GM18907 (cell line): ENCODE results near the gene LIMS3.
"Not testable (repeated sequence)": the region's sequence is repeated elsewhere in the genome, so short reads cannot be mapped to it uniquely, and the experiment has no call there.

ENCODE experiments used
- ATAC-seq: cut with Tn5 transposase; IDR thresholded peaks from one replicate; pipeline ENCODE4 v1.9.1; 2021; ENCODE audit warnings: mild to moderate bottlenecking, moderate library complexity; ENCODE audit not compliant: unreplicated experiment

Gene LIMS3

DNA sequence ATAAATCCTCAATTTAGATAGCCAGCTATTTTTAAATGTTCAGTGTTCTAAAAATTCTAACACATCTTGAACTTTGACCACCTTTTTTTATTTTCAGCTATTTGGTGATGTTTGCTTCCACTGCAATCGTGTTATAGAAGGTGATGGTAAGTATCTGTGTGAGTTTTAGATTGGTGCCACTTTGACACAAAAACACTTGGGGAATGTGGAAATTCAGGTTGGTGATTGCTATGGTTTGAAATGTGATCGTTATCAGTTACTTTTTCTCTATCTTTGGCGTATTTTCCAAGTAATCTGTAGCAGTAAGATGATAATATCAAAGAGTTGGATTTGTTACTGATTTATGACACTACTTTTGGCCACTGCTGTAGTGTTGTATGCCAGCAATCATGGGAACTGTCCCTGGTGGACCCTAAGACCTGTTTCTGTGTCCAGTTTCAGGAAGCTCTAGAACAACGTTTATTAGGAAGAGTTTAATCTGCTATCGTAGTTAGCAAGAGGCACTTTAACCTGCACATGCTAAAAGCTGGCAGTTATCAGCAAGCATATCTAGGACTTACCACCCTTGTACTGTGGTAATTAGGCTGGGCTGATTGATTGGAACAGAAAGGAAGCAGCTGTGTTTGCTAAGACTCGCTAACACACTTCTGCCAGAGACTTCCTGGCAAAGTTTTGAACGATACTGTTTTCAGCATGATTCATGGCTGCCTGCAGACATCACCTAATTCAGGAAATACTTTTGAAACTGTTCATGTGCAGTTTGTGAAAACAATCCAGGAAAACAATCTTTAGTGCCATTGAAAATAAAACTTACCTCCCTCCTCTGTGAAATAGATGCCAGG lies 23.3 kb downstream of the LIMS3 start:
- not testable (repeated sequence) for ATAC-seq

DNA sequence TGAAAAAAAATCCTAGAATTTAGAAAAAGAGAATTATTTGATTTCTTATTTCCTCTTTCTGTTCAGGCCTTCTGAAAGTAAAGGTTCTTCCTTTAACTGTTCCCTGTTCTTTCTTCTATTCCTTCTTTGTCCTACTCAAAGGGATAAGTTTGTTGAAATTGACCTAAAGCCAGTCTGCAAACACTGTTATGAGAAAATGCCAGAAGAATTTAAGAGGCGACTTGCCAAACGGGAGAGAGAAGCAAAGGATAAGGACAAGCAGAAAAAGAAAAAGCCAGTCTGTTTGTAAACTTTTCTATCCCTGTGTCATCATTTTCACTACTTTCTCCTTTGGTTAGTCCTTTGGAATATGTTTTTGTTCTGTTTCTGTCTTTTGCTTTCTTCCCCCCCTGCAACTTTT lies 26.0 kb downstream of the LIMS3 start:
- not testable (repeated sequence) for ATAC-seq

DNA sequence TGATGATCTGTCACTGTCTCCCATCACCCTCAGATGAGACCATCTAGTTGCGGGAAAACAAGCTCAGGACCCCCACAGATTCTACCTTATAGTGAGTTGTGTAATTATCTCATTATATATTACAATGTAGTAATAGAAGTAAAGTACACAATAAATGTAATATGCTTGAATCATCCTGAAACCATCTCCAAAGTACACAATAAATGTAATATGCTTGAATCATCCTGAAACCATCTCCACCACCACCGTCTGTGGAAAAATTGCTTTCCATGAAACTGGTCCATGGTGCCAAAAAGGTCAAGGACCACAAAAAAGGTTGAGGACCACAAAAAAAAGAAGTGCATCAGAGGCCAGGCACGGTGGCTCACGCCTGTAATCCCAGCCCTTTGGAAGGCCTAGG lies 29.3 kb downstream of the LIMS3 start:
- not testable (repeated sequence) for ATAC-seq

DNA sequence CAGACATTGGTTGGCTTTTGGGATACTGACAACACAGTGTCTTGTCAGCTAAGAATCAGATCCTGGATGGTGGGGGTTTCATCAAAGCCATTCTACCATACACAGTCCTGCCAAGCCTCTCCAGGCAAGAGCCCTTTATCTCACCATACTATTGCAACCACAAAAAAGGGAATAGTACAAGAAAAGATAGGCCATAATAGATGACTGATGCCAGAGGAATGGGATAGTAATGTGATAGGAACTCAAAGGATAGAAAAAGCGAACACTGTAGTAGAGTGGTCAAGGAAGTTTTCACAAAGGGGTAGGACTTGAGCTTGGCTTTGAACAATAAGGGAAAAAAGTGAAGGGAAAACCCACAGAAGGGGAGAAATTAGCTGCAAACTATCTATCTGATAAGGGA lies 30.7 kb downstream of the LIMS3 start:
- ATAC-seq = not testable (repeated sequence)

- ATAC-seq = not testable (repeated sequence)
Measured at GRCh38 chr2:109936534-109936933, 38.0 kb downstream of the LIMS3 start.

DNA sequence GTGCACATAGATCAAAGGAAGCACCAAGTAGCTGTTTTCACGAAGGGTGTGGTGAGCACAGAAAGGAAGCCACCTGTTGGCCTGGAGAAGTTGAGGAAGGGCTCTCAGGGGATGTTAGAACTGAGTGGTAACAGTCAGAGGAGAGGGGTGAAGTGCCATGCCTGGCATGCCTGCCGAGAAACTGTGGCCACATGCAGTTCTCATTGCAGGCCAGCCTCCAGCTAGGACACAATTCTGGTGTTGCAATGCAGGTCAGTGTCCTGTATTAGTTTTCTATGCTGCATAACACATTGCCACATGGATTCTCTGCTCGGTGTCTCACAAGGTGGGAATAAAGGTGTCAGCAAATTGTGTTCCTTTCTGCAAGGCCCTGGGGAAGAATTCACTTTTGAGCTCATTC lies 46.9 kb downstream of the LIMS3 start:
- ATAC-seq = not testable (repeated sequence)

DNA sequence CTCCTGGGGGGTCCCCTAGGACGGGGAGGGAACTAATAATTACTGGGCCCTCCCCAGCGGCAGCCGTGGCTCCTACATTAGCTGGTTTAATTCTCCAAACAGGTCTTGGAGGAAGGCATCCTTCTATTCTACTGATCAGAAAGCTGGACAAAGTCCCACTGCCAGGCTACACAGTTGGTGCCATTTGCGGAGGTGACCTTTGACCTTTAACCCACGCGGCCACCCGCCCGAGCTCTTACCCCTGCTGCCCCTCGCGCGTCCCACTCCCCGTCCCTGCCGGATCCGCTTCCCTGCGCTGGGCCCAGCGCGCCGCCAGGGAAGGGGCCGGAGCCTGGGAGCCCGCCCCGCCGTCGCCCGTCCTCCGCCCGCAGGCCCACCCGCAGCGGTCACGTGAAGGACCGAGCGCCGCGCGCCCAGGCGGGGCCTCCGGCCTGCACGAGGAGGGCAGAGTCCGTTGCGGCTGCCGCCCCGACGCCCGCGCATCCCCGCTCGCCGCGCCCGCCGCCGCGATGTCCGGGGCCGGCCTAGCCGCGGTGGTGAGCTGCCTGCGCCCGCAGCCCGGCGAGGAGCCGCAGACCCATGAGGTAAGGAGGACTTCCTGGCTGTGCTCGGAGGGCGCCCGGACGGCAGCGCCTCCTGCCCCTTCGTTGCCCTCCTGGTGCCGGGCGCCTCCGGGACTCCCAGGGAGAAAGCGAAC lies 48.9 kb downstream of the LIMS3 start:
- ATAC-seq = not testable (repeated sequence)

DNA sequence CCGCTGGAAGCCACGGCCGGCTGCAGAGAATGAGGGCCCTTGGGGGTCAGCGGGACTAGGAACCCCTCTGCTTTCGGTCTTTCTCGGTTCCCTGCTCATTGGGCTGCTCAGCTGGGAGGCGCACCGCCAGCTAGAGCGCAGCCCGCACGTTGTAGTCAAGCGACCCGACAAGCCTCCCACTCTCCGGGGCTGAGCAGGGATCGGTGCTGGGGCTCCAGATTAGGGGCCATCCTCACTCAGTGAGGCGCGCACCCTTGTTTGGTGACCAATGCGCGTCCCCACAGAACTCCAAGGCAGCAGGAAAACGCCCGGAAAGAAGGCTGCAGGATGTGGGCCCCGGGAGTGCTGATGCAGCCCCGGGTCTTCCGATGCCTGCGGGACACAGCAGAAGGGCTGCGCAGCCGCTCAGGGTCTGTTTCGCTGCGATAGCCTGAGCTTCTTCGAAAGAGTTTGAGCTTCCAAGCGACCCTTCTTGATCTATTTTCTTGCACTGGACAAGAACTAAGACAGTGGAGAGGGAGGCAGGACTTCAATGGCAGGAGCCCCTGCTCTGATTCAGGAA lies 49.6 kb downstream of the LIMS3 start:
- not testable (repeated sequence) for ATAC-seq

DNA sequence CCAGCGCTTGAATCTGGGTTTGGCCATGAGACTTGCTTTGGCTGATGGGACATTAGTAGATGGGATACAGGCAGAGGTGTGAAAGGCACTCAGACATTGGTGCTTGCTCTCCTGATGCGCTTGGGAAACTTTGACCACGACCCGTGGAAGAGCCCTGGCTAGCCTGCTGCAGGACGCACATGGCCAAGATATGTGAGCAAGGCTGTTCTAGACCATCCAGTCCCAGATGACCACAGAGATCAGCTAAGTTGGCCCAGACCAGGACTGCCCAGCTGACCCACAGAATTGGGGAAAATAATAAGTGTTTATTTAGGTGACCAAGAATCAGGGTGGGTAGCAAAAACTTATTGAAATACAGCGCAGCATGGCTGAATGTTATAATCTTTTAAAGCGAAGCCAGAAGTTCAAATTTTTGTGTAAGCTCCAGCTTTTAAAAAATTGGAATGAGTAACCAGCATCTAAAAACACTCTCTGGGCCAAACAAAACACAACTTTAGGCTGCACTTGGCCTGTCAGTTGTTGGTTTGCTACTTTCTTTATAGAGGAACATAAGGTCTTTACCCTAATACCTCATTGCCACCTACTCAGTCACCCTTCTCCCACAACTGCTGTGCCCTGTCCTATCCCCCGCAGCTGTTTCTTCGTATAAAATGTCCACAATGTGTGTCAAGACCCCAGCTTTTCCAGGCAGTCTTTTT lies 51.8 kb downstream of the LIMS3 start:
- ATAC-seq = not testable (repeated sequence)

DNA sequence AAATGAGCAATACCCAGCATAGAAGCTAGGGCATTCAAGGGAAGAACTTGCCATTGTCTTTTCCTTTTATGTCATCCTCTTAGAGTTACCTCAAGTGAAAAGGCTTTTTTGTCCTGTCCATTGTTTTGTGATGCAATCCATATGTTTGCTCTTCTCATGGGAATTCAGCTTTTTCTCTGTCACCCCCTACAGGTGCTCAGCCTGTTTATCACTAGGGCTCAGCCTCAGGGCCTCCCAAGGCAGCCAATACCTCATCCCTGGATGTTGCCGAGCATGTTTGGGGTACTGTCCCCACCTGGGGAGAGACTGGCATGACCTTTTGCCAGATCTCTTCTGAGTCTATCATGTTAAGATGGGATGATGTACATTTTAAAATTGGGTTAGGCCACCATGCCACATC lies 65.5 kb downstream of the LIMS3 start:
- ATAC-seq = not testable (repeated sequence)

DNA sequence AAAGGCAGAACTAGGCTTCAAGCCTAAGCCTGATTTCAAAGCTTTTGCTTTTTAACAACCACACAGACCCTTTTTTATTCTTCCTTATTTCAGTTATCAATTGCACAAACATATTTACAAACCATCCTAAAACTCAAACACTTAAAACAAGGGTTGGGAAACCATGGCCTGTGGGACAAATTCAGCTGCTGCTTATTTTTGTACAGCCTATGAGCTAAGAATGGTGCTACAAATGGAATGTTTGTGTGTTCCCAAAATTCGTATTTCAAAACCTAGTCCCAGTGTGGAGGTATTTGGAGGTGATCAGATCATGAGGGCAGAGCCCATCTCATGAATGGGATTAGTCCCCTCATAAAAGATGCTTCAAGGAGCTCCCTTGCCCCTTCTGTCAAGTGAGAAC lies 67.0 kb downstream of the LIMS3 start:
- ATAC-seq = not testable (repeated sequence)

DNA sequence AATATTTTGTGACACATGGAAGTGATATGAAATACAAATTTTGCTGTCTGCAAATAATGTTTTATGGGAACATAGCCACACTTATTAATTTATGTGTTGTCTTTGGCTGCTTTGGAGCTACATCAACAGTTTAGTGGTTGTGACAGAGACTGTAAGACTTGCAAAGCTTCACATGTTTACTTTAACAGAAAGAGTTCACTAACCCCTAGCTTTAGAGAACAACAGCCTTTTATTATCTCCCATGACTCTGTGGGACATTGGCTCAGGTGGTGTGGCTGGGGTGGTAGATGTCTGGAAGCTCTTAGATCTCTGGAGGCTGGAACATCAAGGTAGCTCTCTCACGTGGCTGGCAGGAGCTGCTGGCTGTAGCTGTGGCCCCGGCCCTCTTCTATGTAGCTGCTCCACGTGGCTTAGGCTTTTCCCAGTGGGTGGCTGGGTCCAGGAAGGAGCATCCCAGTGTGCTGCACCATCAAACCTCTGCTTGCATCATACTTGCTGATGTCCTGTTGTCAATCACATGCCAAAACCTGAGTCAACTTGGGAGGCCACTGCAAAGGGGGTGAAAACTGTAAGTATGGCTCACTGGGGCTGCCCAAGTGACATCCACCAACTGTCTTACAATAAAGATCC lies 67.7 kb downstream of the LIMS3 start:
- ATAC-seq = not testable (repeated sequence)

GRCh38 chr2:109966858-109967257 lies 68.4 kb downstream of the LIMS3 start:
- ATAC-seq = not testable (repeated sequence)

DNA sequence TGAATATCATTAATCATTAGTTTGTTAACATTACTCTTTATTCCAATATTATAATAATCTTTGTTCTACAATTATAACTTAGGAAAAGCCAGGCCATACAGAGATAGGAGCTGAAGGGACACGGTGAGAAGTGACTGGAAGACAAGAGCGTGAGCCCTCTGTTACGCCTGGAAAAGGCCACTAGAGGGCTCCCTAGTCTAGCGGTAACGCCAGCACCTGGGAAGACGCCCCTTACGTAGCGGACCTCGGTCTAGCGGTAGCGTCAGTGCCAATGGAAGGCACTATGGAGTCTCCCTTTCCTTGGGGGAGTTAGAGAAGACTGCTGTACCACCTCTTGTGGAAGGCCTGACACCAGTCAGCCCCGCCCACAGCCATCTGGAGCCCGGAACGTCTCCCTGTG lies 71.4 kb downstream of the LIMS3 start:
- ATAC-seq = not testable (repeated sequence)

GRCh38 chr2:109971710-109972109 lies 73.2 kb downstream of the LIMS3 start:
- not testable (repeated sequence) for ATAC-seq
